GM21367 (cell line): ENCODE measurements around the gene CTSD.

ENCODE experiments used
- ATAC-seq: cut with Tn5 transposase; IDR thresholded peaks from one replicate; pipeline ENCODE4 v1.9.1; 2021; ENCODE audit not compliant: unreplicated experiment

The CTSD gene

DNA sequence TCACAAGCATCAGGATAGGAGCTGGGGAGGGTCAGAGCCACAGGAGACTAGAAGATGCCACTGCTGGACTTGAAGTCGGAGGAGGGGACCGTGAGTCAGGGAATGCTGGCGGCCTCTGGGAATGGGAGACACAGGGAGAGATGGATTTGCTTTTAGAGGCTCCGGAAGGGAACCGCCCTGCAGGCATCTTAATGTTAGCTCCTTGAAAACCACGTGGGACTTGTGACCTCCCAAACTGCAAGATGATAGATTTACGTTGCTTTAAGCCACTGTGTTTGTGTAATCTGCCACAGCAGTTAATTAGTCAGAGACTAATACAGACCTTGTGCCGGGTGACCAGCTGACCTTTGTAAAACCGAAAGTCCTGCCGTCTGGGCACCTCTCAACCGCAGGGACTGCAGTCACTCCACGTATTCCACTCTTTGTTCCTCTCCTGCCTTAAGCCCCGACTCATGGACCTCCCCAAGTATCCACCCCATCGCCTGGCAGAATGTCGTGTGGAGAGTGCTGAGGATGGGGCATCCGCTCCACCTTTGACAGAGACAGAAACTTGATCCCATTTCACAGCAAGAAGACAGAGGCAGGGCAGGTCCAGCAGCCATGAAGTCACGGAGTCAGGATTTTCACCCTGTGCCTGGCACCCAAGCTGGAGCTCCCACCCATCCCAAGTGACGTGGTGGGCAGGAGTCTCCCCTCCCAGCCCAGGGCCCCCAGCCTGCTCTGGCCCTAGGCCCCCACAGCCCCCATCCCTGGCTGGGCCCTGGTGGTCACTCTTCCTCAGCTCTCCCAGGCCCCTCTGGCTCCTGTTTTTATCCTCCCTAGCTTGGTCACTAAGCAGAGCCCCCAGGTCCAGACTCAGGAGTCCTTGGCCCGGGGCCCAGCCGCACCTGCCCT lies 19.4 kb upstream of the CTSD start:
- ATAC-seq = no peak

DNA sequence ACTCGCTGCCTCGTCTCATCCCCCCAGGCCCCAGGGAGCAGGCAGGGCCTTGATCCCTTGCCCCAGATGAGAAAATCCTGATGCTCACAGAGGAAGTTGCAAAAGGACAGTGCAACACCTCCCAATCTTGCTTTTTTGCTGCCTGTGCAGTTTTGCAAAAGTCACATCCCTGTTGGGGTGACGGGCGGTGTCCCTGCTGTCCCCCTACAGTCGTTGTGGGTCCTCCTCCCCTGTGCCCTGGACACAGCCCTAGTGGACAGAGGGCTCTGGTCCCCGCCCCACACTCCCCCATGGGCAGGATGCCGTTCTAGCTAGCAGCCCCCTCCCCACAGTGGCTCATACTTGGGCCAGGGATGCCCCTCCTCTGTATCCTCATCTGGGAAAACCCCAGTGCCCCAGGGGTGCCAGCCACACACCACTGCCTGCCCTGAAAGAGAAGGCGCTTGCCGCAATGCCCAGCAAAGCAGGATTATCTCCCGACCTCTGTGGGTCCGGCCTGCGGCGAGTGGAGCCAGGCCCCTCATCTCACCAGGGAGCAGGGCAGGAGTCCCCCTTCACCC lies 18.4 kb upstream of the CTSD start:
- no peak for ATAC-seq

DNA sequence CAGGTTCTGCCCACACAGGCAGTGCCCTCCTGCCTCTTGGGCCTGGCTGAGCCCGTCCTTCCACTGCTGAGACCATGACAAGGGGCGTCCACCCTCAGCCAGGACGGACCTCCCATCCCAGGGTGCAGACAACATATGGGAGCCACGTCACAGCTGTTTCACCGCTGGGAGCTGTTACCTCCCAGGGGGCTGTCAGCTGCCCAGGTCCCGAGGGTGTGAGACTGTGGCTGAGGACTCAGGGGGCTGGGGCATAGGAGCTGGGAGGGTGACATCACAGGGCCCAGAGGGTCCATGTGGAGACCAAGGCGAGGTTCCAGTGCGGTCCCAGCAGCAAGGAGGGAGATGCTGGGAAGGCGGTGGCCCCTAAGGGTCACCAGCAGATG lies 17.9 kb upstream of the CTSD start:
- ATAC-seq = no peak

DNA sequence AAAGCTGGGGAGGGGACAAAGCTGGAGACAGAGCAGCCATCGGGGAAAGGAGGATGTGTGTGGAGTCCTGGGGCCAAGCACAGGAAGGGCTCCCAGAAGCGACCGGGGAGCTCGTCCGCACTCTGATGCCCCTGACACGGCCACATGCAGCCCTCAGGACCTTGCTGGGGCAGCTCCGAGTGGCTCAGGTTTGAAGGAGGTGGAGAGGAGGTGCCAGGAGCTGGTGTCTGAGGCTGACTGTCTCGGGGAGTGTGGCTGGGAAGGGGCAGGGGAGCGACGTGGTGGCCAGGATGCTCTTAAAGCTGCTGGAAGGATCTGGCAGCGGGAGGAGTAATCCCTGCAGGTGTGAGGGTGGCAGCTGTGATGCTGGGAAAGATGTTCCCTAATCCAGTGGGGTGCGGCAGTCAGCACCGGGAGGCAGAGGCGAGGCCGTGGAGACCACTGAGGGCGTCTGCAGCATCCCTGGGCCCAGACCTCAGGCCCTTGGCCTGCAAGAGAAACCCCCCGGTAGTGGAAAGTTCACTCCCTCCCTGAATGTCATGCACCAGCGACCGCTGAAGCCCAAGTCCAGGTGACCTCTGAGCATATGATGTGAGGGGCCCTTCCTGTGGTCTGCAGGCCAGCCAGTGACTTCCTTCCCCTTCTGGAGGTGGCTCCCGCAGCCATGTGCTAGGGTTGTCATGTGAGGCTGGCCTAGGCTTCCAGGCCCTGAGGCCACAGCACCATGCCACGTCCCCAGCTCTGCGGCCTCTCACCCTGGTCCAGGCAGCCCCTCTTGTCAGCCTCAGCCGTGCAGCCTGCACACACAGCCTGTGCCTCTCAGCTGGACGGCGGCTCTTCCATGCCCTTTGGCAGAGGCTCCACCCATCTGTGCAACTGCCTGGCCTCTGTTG lies 17.2 kb upstream of the CTSD start:
- ATAC-seq = no peak

DNA sequence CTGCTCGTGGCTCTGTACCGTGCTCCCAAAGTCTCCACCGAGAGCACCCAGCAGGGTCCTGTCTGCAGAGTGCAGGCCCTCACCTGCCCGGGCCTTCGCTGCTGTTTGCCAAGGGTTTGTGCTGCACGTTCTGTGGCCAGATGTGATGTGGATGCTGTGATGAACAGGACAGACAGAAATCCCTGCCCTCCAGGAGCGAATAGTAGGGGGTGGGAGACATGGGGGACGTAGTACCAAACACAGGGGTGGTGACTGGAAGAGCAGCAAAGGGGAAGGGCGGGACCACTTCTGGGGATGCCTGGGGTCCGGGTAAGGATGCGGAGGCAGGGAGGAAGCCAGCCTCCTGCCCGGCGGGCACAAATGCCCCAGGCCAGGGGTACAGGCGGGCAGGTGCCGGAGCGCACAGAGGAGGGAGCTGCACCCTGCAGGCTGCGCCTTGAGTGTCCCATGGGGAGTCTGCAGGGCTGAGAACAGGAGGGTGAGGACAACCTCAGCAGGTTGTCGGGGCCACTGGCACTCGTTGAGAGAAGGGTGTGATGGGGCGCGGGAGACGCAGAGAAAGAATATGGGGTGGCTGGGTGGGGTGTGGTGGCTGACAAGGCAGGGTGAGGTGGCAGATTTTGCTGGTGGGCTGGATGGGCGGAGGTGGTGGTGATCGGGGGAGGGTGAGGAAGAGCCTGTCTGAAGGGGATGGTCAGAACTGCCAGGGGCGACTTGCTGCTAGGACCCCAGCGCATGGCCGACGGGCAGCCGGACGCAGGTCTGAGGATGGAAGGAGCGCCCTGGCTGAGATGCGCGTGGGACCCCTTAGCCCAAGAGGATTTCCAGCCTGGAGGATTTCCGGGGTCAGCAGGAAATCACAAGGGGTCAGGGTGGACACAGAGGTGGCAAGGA lies 16.3 kb upstream of the CTSD start:
- ATAC-seq = no peak

DNA sequence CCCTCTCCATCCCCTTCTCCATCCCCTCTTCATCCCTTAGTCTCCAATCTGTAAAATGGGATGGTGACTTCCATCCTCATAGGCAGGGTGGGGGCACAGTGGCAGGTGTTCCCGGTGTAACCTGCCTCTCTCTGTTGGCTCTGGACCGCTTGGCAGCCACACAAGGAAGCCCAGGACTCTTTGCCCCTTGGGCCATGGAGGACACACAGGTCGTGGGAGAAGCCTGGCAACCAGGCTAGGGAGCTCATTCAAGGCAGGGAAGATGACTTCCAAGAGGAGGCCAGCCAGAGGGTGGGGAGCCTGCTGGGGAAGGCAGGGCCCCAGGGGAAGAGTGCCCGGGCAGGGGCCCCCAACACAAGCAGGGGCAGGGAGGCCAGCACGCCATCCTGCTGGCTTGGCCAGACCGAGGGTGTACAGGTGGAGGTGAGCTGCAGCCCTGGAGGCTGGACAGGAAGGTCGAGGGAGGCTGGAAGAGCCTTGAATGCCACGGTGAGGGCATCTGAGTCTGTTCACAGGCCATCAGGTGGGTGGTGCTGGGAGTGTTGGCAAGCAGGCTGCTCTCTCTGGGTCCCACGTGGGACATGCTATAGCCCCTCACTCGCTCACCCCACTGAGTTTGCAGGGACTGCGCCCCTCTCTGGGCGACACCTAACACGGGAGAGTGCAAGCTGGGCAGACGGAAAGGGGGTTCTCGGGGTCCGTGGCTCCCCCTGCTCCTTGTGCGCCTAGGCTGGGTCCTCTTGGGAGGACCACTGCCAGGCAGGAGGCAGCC lies 15.5 kb upstream of the CTSD start:
- ATAC-seq = no peak

DNA sequence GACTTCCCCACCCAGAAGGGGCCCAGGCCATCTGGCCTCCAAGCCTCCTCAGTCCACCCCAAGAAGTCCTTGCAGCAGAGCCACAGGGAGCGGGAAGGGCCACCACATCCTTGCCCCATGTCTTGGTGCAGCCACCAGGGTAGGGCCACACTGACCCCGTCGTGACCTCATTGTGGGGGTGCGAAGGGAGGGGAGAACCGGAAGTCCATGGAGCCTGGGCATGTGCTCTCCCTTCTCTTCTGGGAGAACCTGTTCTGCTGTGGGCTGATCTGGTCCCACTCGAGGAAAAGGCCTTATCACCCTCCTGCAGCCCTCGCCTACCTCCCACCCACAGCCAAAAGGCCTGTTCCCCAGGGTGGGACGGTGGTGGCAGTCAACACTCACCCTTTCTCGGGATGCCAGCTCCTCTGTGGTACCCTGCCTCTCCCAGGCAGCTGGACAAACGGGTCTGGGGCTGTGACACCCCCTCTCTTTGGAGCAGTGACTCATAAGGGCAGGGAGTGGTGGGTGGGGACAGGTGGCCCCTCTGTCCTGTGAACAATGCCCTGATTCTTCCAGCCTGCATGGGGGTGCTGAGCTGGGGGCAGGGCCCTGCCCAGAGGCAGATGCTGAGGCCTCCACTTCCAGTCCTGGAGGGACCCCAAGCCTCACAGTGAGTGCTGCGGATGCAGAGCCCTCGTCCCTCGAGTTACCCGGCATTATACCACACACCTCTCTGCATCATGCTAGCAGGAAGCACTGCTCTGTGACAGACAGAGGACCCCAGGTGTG lies 14.6 kb upstream of the CTSD start:
- ATAC-seq = no peak

DNA sequence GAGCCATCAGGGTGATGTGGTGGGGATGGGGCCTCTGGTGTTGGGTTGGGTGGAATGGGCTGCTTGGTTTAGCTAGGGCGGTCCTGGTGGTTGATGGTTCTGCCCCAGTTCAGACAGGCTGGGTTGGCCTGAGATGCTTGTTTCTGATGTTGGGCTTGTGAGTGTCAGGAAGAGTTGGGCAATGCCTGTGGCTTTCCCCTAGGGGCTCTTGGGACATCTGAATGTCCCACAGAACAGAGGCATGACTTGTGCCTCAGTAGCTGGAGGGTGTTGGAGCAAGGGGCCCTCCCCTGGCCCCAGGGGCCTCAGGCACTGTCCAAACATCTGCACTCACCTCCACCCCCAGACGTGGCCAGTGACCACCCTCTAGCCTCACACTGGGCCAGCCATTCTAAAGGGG lies 14.0 kb upstream of the CTSD start:
- ATAC-seq = no peak

DNA sequence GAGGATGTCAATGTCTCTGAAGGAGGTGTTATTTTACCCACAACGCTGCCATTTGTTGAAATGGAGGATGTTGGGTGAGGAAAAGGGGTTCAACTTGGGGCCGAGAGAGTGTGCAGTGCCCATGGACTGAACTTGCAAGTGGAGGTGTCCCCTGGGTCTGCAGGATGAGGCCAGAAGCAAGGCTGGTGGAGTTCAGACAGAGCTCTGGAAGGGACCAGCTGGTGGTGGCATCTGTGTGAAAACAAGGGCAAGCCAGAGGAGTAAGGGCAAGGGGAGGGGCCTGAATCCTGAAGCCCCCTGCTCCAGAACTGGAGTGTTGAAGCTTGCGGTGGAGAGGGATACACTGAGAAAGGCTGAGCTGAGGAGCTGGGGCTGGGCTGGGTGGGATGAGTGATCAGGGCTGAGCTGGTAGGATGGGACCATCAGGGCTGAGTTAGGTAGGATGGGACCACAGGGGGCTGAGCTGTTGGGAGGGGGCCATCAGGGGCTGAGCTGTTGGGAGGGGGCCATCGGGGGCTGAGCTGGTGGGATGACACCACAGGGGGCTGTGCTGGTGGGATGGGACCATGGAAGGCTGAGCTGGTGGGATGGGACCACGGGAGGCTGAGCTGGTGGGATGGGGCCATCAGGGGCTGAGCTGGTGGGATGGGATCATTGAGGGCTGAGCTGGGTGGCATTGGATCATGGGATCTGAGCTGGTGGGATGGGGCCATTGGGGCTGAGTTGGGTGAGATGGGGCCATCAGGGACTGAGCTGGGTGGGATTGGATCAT lies 13.4 kb upstream of the CTSD start:
- ATAC-seq = no peak

DNA sequence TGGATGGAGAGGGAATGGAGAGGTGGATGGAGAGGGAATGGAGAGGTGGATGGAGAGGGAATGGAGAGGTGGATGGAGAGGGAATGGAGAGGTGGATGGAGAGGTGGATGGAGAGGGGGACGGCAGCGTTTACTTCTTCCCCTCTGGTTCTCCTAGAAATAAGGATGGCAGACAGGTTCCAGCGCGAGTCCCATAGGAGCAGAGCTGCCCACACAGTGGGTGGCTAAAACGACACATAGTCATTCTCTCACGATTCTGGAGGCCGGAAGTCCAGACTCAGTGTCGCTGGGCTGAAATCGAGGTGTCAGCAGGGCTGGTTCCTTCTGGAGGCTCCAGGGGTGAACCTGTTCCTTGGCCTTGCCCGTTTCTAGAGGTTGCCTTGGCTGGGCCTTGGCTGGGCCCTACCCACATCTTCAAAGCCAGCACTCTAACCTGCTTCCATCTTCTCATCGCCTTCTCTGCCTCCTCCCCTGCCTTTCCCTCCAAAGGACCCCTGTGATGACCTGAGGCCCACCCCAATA lies 12.7 kb upstream of the CTSD start:
- ATAC-seq = no peak

DNA sequence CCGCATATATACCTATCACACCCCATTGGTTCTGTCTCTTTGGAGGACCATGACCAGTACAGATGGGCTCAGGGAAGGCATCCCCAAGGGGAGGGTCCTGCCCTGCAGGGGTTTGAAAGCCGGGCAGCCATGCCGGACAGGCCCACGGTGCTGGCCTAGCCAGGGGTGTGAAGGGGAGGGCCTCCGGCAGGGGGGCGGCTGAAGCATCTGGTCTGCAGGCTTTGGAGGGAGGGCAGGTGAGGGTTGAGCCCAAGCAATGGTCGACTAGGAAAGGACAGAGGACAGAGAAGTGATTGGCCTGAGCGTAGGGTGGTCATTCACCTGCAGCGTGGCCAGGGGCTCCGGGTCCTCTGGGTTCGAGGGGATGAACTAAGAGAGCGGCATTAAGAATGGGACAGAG lies 11.2 kb upstream of the CTSD start:
- ATAC-seq = no peak

DNA sequence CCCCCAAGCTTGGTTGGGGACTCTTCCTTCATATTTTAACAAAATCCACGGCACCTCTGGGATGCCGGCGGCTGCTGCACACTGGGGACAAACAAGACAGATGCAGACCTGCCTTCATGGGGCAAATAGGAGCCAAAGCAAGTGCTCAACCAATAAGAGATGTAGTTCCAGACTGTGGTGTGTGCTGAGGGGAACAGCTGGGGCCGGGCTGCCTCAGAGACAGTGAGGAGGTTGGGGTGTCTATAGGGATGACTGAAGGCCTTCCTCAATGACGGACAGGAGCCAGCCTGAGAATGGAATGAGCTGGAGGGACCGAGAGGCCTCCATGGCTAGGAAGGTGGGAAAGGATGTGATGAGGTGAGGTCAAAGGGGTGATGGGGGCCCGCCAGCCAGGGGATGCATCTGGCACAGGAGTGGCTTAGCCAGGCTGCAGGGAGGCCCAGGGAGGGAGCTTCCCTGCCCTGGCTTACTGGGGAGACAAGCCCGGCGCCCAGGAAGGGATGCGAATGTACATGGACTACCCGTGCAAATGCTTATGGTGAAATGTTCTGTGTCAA lies 10.3 kb upstream of the CTSD start:
- ATAC-seq = no peak

DNA sequence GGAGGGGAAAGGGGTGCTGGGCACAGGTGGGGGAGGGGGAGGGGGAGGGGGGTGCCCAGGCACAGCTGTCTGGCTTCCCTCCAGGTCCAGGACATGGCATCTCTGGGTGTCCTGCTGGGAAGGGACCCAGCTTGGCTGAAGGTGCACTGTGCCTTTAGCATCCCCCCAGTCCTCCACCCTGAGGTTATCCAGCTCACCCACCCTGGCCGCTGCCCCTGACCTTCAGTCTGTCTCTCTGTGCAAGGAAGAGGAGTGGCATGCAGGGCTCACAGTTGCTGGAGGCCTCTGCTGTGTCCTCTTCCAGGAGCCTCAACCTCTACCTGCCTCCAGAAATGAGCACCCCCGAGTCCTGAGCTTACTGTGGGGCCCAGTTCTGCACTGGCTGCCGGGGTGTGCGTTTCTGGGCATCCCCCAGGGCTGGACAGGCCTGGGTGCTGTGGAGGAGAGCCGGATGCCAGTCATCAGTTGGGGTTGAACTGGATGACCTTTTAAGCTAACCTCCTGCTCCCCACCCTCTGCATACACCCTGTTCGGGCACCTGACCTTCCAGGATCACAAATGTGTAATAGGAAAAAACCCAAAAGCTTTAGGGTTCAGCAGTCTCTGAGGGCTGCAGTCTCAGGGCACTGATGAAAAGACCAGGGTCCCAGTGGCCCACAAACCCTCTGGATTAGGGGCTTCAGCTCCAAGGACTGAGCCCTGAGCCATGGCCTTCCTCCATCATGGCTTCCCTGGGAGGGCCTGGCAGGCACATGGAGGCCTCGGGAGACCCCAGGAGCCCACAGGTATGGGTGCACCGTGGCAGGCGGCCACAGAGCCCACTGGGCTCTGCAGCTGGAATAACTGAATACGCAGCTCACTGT lies 9.6 kb upstream of the CTSD start:
- ATAC-seq = no peak

DNA sequence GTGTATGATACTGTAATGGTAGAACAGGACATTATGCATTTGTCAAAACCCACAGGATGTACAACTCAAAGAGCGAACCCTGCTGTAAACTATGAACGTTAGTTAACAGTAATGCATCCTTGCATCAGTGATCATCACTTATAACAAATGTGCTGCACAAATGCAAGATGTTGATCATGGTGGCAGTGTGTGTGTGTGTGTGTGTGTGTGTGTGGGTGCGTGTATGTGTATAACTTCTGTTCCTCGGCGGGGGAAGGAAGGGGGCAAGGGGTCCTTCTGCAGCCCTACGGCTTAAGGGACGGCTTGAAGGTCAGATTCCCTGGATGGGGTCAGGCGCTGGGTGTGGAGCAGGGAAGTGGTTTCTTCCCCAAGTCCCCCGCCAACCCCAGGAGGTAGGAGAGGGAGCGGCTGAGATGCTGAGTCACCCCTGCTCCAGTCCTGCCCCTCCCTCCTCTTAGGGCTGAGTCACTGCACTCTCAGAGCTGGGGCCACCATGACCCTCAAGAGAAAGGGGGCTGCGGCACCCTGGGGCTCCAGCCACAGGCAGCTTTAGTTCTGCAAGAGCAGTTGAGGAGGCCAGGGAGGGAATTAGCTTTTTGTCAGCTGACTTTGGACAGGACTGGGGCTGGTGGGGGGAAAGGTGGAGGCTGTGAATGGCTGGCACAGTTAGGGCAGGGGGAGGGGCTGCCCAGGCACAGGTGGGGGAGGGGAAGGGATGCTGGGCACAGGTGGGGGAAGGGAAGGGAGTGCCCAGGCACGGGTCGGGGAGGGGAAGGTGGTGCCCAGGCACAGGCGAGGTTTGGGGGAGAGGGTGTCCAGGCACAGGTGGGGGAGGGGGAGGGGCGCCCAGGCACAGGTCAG lies 8.8 kb upstream of the CTSD start:
- no peak for ATAC-seq

DNA sequence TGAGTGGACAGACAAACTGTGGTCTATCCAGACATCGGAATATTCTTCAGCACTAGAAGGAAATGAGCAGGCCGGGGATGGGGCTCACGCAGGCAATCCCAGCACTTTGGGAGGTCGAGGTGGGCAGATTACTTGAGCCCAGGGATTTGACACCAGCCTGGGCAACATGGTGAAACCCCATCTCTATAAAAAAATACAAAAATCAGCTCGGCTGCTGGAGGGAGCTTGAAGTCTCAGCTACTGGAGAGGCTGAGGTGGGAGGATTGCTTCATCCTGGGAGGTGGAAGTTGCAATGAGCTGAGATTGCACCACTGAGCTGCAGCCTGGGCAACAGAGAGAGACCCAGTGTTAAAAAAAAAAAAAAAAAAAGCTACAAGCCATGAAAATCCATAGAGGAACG lies 8.0 kb upstream of the CTSD start:
- no peak for ATAC-seq

DNA sequence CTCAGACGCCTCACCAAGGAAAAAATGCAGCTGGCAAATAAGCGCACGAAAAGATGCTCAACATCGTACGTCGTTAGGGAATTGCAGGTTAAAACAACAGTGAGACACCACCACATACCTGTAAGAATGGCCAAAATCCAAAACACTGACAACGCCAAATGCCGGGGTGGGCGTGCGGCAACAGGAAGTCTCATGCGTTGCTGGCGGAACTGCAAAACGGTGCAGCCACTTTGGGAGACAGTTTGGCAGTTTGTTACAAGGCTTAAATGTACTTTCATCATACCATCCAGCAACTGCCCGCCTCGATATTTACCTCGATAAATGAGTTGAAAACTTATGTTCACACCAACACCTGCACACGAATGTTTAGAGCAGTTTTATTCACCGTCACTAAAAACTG lies 7.5 kb upstream of the CTSD start:
- ATAC-seq = no peak
